NCI-H345 (cell line): Measurements from ENCODE around the gene TEX264.

Source experiments
- DNase-seq: peaks from one replicate; lab custom pipeline; 2025; lab: John Stamatoyannopoulos, UW

TEX264 gene

DNA sequence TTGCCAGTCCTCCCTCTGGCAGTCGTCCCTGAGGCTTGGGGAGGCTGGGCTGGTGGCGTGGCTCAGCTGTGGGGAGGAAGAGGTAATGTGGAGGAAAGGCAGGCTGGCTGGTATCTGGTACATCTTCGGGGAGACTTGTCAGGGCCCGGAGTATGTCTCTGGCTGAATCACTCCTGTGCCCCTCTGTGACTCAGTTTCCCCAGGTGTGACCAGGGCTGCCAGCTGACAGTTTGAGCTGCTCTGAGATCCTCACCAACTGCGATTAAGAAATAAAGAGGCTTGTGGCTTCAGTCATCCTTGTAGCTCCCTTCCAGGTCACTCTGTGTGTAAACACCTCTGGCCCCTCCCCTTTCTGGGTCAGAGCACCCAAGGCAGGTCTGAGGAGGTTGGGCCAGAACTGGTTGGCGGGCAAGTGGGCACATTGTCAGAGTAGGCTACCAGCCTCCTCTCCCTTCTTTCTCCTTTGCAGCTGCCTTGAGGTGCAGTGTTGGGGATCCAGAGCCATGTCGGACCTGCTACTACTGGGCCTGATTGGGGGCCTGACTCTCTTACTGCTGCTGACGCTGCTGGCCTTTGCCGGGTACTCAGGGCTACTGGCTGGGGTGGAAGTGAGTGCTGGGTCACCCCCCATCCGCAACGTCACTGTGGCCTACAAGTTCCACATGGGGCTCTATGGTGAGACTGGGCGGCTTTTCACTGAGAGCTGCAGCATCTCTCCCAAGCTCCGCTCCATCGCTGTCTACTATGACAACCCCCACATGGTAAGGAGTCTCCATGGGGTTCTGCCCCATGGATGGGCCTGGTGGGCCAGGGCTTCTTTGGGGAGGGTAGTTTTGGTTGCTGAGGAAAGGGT lies 3.0 kb downstream of the TEX264 start:
- DNase-seq = no peak

DNA sequence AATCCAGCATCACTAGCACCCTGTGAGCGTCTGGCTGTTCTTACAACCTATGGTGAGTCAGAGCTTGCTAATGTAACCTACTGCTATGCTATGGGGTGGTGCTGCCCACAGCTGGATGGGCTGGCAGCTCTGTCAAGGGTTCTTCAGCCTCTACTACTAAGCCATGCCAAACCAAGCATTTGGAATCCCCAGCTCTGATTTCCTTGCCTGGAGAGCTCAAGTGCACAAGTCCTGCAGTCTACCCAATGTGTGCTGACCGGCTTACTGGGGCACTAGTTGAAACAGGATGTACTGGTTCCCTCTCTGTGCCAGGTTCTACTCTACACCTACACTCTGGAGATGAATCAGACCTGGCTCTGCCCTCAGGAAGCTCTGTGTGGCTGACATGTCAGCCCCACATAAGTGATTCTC lies 4.2 kb downstream of the TEX264 start:
- DNase-seq = no peak

DNA sequence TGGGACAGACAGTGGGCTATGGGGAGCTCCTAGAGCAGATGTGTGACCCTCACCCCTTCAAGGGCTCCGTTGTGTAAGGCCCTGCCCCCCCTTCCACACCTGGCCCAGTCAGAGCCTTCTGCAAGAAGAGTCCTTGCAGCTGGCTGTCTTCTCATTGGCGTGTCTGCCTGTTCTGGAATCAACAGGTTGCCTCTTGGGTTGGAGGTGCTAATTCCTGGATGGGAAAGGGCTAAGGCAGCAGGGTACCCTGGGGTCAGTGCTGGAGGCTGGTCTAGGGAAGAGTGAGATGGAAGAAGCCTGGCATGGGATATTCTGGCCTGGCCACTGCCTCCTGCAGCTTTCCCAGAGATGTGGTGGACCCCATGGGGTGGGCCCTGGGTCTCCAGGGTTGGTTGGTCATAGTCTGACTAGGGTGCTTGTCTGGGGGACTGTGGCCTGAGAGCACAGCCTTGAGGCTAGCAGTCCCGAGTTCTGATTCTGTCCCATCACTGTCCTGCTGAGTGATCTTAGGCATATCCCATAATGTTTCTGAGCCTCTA lies 5.1 kb downstream of the TEX264 start:
- no peak for DNase-seq

DNA sequence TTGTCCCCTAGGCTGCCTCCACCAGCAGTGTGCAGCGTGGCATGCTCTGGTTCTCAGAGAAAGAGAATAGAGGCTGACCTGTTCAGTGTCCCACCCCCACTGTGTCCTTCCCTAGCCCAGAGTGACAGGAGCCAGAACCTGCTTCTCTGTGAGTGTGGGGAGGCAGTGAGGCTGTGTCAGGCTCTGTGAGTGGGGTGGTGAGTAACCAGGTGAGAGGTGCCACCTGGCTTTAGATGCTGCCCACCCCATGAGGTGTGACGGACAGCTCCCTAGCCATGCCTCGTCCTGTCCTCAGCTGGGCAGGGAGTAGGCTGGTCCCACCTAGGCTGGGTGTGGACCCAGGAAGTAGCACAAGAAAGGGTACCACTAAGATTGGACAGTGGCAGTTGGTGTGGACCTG lies 6.3 kb downstream of the TEX264 start:
- DNase-seq = no peak

DNA sequence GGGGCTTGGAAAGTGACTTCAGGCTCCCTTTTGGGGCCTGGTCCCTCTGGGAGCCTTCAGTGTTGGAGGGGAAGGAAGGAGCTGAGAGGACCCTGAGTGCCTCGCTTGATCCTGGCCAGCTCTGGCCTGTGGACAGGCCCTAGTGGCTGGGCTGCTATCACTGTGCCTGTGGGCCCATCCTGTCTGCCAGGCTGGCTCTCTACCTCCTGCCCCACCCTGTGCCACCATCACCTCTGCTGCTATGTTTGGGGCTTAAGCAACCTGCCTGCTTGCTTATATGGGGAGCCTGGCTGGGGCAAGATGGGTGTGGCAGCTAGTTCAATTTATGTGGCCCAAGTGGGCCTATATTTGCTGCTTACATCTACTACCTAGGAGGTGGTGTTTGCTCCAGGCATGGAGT lies 7.1 kb downstream of the TEX264 start:
- no peak for DNase-seq

DNA sequence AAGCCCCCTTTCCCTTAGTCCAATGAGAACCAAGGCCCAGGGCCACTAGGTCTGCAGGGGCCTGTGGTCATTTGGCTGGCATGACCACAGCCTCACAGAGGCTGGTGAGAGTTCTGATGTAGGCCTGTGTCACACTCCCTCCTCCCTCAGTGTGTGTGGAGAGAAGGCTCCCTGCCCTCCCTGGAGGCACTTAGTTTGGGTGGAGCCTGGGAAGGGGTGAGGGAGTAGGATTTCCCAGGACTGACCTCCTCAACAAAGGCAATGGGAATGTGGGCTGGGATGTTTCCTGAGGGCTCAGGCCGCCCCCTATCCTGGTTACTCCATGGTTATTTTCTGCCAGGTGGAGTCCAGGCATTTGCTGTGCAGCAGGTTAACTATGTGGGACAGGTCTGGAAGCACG lies 7.6 kb downstream of the TEX264 start:
- DNase-seq = no peak

DNA sequence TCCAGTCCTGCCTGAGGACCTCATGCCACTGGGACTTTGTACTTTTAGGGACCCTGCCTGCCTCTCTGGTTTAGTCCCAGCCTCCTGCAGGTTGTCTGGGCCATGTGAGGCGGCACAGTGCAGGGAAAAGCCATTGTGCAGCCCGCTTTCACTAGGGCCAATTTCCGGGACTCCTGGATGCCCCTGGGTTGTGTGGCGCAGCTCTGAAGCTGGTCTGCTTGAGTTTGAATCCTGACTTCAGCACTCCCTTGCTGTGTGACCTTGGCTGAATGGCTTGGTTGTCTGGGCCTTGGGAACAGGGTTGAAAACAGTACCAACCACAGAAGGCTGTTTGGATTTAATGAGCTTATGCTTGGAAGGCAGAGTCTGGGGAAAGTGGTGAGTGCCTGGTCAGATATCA lies 8.3 kb downstream of the TEX264 start:
- DNase-seq = no peak

DNA sequence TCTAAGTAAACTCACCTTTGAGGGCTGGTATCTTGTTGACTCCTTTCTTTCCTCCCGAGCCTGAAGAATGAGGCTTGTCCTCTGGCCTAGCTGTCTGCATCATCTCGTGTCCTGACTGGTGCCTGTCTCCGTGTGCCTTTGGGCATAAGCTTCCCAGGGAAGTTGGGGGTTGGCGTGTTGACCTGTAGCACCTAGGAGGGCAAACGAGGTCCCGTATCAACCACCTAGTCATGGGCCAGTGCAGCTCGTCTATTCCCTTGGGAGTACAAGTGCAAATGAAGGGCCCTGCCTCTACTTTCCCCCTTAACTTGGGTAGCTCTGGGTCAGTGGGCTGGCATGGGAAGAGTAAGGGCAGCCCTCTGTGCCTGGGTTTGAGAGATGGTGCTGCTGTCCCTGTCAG lies 8.7 kb downstream of the TEX264 start:
- no peak for DNase-seq

DNA sequence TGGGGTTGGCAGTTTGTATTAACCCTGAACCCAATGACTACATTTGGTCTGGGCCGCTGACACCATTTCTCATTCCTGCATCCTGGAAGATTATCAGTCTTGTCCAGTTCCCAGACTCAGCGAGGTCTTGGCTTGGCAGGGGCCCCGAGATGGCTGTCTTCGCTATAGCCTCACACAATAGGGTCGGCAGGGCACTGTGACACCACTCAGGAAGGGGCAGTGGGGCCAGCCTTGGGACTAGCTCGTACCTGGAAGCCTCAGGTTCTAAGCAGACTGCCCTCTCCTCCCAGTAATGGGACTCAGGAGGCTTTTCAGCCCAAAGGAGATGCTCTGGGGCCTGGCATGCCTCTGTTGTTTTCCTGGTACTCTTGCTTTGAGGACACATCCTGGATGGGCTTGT lies 9.1 kb downstream of the TEX264 start:
- no peak for DNase-seq

DNA sequence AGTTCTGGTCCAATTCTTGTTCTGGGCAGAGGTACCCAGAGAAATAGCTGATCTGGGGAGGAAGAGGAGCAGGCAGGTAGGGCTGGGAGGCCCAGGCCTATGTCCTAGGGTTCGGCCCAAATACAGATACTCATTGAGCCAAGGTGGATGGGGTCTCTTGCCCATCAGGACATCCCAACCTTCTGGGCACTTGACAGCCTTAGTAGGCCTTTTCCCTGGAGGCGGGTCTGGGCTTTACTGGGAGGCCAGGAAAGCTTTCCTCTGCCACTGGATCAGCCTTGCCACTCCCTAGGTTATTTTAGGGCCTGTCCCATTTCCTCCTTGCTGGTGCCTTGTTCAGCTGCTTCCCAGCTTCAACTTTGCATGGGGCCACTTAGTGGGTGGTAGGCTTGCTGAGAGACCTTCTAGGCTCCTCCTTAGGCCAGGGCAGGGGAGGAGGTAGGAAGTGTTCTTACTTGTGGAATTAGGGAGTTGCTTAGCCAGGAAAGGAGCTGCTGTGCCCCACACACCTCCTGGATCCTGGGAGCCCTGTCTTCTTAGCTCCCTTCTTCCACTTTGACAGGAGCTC lies 9.7 kb downstream of the TEX264 start:
- no peak for DNase-seq

DNA sequence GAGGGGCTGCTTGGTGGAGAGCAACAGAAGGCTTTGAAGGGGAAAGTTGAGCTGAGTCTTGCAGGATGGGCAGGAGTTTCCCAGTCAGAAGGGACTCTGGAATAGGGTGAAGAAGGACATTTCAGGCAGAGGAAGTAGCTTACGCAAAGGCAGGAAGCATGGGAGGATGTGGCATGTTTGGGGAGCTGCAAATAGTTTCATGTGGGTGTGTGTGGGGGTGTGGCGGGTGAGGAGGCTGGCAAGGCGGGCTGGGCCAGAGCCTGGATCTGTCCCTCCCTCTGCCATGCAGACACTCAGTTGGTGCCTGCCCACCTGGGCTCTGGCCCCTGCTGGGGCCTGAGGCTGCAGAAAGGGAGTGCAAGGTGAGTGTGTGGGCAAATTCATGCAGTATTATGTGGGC lies 10.4 kb downstream of the TEX264 start:
- DNase-seq = no peak

DNA sequence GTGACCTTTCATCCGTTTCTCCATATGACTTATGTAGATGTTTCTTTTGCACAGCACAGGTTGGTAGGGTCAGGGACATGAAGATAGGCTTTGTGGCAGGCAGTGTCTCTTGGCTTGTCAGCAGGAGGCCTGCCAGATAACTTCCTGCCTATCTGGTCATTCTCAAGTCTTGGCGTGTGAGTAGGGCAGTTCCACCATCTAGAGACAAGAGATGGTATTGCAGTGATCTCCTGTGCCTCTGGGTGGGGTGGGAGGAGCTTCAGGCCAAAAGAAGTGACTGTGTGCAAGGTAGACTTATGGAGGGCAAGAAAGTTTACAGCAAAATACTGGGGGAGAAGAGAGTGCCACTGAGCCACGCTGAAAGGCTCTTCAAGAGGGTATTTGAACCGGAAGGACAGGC lies 11.0 kb downstream of the TEX264 start:
- DNase-seq = peak; percentile 41

DNA sequence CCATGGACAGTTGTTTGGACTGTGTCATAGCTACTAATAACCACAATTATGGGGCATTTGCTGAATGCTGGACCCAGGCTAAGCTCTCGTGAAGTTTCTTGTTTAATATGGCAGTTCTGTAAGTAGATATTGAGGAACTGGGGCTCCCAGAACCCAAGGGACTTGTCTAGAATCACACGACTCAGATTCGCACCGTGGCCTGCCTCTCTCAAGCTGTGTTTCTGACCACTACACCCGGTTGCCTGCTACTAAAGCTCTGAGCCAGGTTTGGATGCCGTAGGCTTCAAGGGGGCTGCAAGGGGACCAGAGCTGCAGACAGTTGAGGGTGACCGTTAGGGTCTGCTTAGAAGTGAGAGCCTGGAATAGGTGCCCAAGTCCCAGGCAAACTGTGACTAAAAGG lies 11.5 kb downstream of the TEX264 start:
- DNase-seq = no peak

DNA sequence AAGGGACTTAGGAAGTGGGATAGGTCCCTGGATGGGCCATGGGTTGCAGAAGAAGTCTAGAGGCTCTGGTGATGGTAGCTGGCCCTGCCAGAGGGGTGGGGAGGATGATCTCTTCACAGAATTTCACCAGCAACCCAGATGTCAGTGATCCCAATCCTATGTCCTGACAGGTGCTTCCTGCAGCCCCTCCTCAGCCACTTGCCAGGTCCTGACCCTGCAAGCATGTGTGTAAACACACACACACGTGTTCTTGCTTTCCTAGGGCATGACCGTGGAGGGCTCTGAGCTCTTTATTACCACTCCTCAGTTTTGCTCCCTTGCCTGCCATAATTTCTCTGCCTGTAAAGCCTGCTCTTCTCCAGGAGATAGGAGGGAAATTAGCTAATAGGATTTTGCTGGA lies 12.5 kb downstream of the TEX264 start:
- DNase-seq = no peak

DNA sequence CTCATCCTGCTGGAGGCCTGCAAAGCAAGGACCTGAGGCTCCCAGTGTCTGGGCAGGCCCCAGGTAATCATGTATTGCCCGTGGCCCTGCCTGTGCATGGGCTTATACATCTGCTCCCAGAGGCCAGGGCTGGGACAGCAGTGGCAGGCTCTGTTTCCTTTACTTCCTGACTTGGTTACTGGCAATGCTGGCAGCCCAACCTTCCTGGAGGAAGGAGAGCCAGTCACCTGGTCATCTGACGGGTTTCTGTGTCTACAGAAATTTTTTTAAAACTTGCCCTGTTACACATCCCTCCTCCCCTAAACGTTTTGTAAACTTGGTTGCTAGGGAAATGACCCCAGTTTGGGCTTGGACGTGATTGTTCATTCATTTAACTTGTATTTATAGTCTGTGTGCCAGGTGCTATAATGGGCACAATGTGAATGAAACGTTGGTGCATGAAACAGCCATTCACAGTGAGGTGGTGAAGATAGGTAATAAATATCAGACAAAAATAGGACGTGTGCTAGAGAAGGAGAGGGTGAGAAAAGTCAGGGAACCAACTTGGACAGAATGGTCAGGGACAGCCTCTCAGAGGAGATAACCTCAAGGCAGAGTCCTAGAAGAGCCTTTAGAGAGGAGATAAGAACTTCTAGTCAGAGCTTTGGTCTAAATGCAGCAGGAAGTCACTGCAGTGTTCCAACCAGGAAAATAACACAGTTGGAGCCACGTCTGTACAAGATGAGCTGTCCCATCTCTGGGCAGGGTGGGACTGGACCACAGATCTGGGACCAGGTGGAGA lies 14.1 kb downstream of the TEX264 start:
- DNase-seq = no peak

DNA sequence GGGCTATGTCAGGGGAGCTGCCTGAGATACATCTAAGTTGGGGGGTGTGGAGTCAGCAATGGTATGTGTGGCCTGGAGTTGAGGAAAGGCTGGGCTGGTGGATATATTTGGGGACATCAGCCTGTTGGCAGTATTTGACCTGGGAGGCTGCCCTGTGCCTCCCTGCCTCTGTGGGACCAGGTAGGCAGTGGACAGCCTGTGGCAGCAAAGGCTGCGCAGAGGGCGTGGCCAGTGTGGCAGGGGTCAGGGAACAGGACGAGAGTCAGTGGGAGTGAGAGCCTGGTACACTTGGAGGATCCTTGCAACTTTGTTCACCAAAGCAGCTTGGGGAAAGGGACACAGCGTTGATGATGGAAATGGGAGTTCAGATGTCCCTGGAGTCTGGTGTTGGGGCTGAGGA lies 15.0 kb downstream of the TEX264 start:
- no peak for DNase-seq

DNA sequence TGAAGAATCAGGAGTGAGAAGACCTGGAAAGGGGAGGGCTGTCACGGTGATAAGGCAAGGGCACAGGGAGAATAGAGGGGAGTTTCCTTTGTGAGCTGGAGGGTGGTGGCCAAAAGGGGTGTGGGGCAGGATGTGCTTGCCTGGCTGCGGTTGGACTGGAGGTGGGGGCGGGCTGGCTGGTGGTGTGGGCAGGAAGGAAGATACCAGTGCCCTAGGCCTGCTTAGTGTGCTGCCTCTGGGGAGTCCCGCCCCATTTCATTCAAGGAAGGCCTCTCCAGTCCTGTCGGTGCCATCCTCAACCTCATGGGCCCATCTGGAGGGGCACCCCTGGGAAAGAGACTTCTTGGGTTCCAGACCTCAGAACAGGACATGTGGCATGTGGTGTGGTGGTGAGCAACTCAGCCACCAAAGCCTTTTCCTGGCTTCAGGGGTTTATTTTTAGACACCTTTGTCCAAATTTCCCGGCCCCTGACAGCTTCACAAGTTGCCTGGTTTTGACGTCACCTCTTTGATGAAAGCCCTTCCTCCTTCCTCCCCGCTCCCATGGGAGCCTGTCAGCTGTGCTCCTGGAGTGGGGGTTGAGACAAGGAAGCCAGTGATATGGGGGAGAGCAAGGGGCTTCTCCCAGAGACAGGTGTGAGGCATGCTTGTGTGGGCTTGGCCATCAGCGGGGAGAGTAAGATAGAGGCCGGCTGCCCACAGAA lies 15.6 kb downstream of the TEX264 start:
- DNase-seq = no peak

DNA sequence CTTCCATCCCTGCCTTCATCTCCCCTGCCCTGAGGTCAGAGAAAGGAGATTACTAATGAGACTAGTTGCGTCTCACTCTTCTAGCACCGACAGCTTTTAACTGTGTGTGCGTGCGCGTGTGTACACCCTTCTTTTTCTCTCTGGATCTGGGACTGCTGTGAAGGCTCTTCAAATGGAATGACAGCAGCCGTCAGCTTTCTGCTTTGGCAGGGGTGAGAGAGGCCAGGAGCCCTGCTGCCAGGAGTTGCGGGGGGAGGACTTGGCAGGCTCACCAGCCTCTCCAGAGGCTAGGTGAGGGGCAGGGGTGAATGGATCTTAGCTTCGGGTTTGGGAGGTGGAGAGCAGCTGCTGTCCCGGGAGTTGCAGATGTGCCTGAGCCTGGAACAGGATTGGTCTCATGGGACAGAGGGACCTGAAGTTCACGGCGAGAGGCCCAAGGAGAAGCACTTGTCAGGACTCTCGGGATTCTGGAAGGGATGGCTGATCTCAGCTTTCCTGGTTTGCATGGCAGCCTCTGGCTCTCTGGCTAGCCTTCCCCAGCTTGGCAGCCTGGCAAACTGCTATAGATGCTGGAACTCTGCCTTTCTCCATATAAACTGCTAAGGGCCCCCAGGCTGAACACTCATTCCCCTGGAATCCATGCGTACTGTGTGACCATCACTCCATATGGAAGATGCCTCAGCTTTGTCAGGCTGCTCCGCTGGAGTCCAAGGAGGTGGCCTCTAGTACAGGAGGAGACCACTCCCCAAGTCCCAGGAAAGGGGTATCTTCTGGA lies 16.6 kb downstream of the TEX264 start:
- no peak for DNase-seq

DNA sequence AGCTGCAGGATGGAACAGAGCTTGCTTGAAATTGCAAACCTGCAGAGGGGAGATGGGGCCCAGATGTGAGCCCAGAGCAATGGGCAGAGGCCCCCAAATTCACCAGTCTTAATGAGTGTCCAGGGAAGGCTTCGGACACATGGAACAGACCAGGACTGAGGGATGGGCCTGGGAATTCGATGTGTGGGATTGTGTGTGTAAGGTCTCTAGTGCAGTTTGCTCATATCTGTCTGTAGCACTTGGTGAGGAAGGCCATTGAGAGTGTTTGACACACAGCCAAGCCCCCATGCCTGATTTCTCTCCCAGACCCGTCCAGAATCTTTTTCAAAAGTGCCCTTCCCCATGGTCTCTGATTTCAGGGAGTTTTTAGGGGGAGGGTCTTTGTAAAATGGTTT lies 17.2 kb downstream of the TEX264 start:
- DNase-seq = no peak

DNA sequence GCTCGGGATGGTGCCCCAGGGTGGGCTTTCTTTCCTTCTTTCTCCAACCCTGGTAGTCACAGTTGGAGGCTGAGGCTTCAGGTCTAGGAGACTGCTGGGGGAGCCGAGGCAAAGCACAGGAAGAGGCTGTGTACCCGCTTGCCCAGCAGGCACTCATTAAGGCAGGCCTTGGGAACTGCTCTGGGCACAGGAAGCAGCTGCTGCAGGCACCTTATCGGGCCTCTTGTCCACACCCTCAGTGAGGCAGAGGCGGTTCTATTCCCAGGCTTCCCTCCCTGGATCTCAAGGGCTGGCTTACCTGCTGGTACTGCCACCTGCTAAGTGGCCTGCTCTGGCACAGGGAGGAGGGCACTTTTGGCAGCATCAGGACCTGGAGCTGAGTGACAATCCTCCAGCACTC lies 20.0 kb downstream of the TEX264 start:
- no peak for DNase-seq

DNA sequence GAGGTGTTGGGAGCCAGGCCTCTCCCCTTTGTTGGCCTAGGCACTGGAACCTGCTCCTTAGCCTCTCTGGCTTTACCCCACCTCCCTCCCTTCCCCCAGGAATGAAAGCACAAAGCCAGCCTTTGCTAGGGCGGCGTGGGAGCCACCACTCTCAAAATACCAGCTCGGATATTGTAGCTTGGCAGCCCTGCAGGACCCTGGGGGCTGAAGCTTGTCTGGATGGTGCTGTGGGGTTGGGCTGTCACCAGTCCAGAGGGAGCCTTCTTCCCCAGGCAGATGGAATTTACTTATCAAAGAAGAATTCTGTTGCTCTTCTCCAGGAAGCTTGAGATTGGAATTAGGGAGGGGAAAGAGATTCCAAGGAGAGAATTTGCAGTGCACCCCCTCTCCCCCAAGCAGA lies 20.9 kb downstream of the TEX264 start:
- no peak for DNase-seq

DNA sequence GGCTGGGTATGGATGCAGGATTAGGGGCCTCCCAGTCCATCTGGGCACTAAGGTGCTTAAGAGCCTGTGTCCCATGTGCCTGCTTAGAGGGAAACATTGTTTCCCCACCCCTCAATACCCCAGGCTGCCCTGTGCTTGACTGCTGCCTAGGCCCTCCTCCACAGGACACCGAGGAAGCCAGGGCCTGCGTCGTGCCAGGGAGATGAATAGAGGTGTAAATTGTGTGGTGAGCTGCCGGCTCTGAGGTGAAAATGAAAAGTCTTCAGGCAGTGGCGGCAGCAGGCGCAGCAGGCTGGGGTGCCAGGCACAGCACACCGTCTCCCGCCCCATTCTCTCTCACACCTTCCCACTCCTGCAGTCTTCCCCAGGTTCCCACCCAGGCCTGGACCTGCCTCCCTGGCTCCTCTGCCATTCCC lies 21.9 kb downstream of the TEX264 start:
- no peak for DNase-seq
